Esophagus squamous epithelium (tissue), 5 donors: ENCODE results near the gene GABPB2. TPM values are rescaled to one million over a fixed set of nuclear protein-coding genes. Genes with fewer than 3 reads are reported as not detected.

Experiments
- DNase-seq: peaks from one replicate; lab custom pipeline; 2025; lab: John Stamatoyannopoulos, UW
- H3K27ac ChIP-seq, 4 donors: fragments of 200-600 bp; sonication (generic); one replicate each; pipeline ENCODE4 v1.5.1; 2016 to 2019; ENCODE audit warnings: mild to moderate bottlenecking in 1 of 4
- H3K27me3 ChIP-seq, 4 donors: fragments of 200-600 bp; sonication (generic); 1 replicate in 3 of 4; 2 replicates in 1 of 4; pipeline versions ENCODE4 v1.5.1 to v1.6.0; 2017 to 2021; ENCODE audit warnings: antibody characterized with exemption in 1 of 4
- H3K36me3 ChIP-seq, 3 donors: fragments of 200-600 bp; sonication (generic); one replicate each; pipeline ENCODE4 v1.5.1; 2016 to 2019
- H3K4me1 ChIP-seq, 3 donors: fragments of 200-600 bp; sonication (generic); one replicate each; pipeline ENCODE4 v1.5.1; 2017 to 2019
- H3K4me3 ChIP-seq, 4 donors: fragments of 200-600 bp; sonication (generic); 1 replicate in 3 of 4; 2 replicates in 1 of 4; pipeline ENCODE4 v1.5.1; 2016 to 2019; ENCODE audit warnings: mild to moderate bottlenecking in 2 of 4, moderate library complexity in 1 of 4
- H3K9me3 ChIP-seq, 3 donors: fragments of 200-600 bp; sonication (generic); one replicate each; pipeline ENCODE4 v1.5.1; 2016 to 2019
- POLR2A ChIP-seq, 4 donors: fragments of 450-650 bp; IDR thresholded peaks; one replicate each; pipeline ENCODE4 v1.6.1; 2017; ENCODE audit warnings: antibody characterized with exemption in 4 of 4, mild to moderate bottlenecking in 4 of 4, moderate library complexity in 3 of 4
- WGBS, 2 donors: methylation state at CpG; one replicate each; pipeline ENCODE4 v1.1.5; 2018; 5-methylcytosine and 5-hydroxymethylcytosine counted together
- intact Hi-C: fragments of 100-400 bp; cut with DNase I; formaldehyde crosslinking; loops from one replicate; pipeline ENCODE4 v1.15.0; 2022
- total RNA-seq, 4 donors: library from RNA; depleted of rRNA; stranded (reverse); fragments of >200 nt; gene quantifications; one replicate each; pipeline ENCODE4 v1.1.0, GENCODE V29; 2016
- TF ChIP-seq, protein P1 (sequence below), 6 experiments: fragments of 450-650 bp in 4 of 6; fragments of 200-600 bp in 2 of 6; sonication (generic) in 2 of 6; IDR thresholded peaks; one replicate each; pipeline ENCODE4 v1.5.1; 2016 to 2019; ENCODE audit warnings: antibody characterized with exemption in 6 of 6, mild to moderate bottlenecking in 4 of 6, moderate library complexity in 4 of 6
- donor health status: DM: yes; HTN: yes; CAD: no.

Gene GABPB2
- total RNA-seq, 4 donors from 2014 or later = 7.1 to 15.8 (median 11.0) TPM

DNA sequence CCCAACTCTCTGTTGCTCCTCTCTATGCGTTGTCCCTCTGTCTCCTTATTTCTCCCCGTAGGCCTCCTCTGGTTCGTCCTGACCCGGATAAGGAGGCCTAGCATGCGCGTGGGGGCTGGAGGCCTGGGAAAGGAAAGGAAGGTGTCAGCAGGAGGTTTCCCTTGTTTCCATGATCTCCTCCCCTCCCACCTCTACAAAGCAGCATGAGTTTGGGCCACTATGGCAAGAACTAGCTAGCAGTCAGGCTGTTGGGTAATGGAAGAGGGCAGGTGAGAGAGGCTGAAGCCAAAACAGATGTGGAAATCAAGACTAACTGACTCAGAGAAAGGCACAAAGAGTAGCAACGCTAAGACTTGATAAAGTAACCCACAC lies 76.6 kb downstream of the GABPB2 start:
- WGBS, 2 donors = 15 to 22% methylated on average over 4 to 7 of the region's 7 CpGs
- Histone ChIP-seq H3K27ac (peak overlapping the region; percentile 74 to 89 (median 88)), H3K9me3 (no peaks in the 10 kb centered on the region), H3K4me1 (peaks cover 16 to 48% (median 21%) of the 10 kb centered on the region in 3 donors), H3K36me3 (no peaks in the 10 kb centered on the region), H3K27me3 (peaks cover 0 to 7% (median 0%) of the 10 kb centered on the region in 4 donors), H3K4me3 (peak overlapping the region; percentile 58 to 88 (median 87))
- intact Hi-C loops = no loop called here
- no peak for TF ChIP-seq POLR2A (IDR thresholded peaks at IDR 0.05)
- TF ChIP-seq, protein P1, sequence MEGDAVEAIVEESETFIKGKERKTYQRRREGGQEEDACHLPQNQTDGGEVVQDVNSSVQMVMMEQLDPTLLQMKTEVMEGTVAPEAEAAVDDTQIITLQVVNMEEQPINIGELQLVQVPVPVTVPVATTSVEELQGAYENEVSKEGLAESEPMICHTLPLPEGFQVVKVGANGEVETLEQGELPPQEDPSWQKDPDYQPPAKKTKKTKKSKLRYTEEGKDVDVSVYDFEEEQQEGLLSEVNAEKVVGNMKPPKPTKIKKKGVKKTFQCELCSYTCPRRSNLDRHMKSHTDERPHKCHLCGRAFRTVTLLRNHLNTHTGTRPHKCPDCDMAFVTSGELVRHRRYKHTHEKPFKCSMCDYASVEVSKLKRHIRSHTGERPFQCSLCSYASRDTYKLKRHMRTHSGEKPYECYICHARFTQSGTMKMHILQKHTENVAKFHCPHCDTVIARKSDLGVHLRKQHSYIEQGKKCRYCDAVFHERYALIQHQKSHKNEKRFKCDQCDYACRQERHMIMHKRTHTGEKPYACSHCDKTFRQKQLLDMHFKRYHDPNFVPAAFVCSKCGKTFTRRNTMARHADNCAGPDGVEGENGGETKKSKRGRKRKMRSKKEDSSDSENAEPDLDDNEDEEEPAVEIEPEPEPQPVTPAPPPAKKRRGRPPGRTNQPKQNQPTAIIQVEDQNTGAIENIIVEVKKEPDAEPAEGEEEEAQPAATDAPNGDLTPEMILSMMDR (IDR thresholded peaks at IDR 0.05) = no peak
- no peak for DNase-seq

DNA sequence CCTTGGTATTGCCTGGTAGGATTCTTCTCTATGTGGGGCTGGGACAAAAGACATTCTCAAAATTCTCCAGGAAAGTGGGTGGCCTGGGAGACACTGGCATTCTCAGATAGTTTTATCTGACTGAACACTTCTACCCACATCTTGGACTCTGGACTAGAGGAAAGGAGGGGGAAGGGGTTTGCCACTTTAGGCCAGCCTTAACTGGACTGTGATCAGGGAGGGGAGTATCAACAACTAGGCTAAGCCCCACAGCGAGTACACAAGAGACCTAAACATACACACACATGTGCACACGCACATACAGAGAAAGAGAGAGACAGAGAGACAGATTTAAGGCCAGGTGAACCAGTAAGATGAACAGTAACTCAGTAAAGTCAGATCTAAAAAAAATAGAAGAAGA lies 77.1 kb downstream of the GABPB2 start:
- TF ChIP-seq POLR2A (IDR thresholded peaks at IDR 0.05) = no peak
- TF ChIP-seq, protein P1 (IDR thresholded peaks at IDR 0.05) = no peak
- intact Hi-C loops = no loop called here
- peaks cover 16 to 47% (median 21%) of the 10 kb centered on the region in 3 donors for H3K4me1 ChIP-seq
- H3K27ac ChIP-seq = peak overlapping the region in 3 of 4 donors; percentile 87 to 89 (median 88)
- no peak overlapping the region for H3K4me3 ChIP-seq
- peaks cover 0 to 7% (median 0%) of the 10 kb centered on the region in 4 donors for H3K27me3 ChIP-seq
- WGBS, 2 donors = 100% methylated on average over 2 of the region's 2 CpGs
- DNase-seq = no peak
- no peaks in the 10 kb centered on the region for H3K9me3 ChIP-seq
- H3K36me3 ChIP-seq = no peaks in the 10 kb centered on the region

DNA sequence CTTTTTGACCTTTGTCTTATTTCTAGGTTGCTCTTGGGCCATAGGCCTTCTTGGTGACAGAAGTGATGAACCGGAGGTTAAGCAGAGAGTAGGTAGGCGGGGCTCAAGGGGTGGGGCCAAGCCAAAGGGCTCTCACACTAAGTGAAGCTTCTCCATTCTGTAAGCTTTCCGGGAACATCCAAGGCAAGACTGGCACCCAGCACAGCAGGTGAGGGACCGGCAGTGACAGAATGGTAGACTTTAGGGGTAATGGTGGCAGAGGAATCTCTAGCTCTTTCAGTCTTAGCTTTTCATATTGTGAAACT lies 85.9 kb downstream of the GABPB2 start, which contains the start of gene TNFAIP8L2:
Gene TNFAIP8L2, plus strand, starts transcription at position 135 of the 305 bp plus-strand sequence. CDS start 2,049 bp downstream, outside the sequence.
- Histone ChIP-seq H3K4me1 (peaks cover 0 to 39% (median 0%) of the 10 kb centered on the region in 3 donors), H3K36me3 (peaks cover 0 to 50% (median 17%) of the 10 kb centered on the region in 3 donors), H3K27me3 (no peaks in the 10 kb centered on the region), H3K9me3 (no peaks in the 10 kb centered on the region), H3K4me3 (peak within 1 kb of the TSS; percentile 1 to 51 (median 37)), H3K27ac (peak within 1 kb of the TSS; percentile 31 to 57 (median 36))
- WGBS, 2 donors = 32 to 38% methylated on average over 2 to 4 of the region's 4 CpGs
- intact Hi-C loops = loop anchor here (5.0 kb wide), 1 partner anchor 54 kb away; no protein-coding TSS in a partner anchor
- DNase-seq = no peak
- TF ChIP-seq, protein P1 (IDR thresholded peaks at IDR 0.05) = no peak
- no peak for TF ChIP-seq POLR2A (IDR thresholded peaks at IDR 0.05)

DNA sequence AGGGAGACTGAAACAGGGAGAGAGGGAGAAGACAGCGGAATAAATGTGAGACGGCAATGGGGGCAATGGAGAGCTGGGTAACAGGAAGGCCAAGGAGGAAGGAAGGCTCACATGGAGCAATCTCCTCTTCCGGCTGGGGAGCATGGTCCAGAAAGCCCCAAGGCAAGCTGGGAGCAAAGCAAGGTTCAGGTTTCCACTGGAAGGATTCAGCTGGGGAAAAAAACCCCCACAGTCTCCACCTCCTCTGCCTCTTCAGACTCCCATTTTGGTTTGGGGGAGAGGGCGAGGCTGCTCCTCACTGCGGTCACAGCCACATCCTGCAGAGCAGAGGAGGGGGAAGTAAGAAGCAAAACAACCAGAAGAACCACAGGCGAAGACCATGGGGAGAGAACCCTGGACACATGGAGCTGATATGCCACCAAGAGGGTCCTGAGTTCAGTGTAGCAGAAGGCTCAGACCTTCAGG lies 86.5 kb downstream of the GABPB2 start:
- intact Hi-C loops = loop anchor here (5.0 kb wide), 1 partner anchor 55 kb away; no protein-coding TSS in a partner anchor
- peak overlapping the region; percentile 1 to 51 (median 37) for H3K4me3 ChIP-seq
- no peak for TF ChIP-seq POLR2A (IDR thresholded peaks at IDR 0.05)
- TF ChIP-seq, protein P1 (IDR thresholded peaks at IDR 0.05) = no peak
- H3K36me3 ChIP-seq = peaks cover 0 to 56% (median 17%) of the 10 kb centered on the region in 3 donors
- DNase-seq = no peak
- H3K4me1 ChIP-seq = peaks cover 0 to 39% (median 0%) of the 10 kb centered on the region in 3 donors
- no peaks in the 10 kb centered on the region for H3K9me3 ChIP-seq
- WGBS, 2 donors = 57 to 70% methylated on average over 4 to 6 of the region's 6 CpGs
- no peaks in the 10 kb centered on the region for H3K27me3 ChIP-seq
- H3K27ac ChIP-seq = peak overlapping the region in 3 of 4 donors; percentile 31 to 57 (median 32)

DNA sequence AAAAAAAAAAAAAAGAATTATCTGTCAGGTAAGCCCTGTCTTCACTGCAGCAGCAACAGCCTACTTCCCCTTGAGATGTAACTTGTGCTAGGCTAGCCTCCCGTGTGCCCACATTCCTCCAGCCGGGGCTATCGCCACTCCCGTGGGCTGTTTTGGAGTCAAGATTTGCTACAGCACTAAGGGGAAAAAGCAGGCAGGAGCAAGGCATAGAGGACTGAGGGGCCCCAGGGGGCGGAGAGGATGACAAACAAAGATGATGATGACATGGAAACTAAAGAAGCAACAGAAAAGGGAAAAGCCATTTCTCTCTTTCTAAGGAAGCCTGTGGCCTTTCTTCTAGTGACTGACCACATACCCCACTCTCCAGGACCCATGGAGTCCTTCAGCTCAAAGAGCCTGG lies 87.8 kb downstream of the GABPB2 start:
- intact Hi-C loops = loop anchor here (5.0 kb wide), 1 partner anchor 56 kb away; no protein-coding TSS in a partner anchor
- no peak for DNase-seq
- Histone ChIP-seq H3K4me1 (peaks cover 0 to 42% (median 0%) of the 10 kb centered on the region in 3 donors), H3K9me3 (no peaks in the 10 kb centered on the region), H3K27me3 (no peaks in the 10 kb centered on the region), H3K4me3 (peak overlapping the region in 2 of 4 donors; percentile 12 to 42), H3K36me3 (peaks cover 0 to 59% (median 17%) of the 10 kb centered on the region in 3 donors), H3K27ac (no peak overlapping the region)
- no peak for TF ChIP-seq POLR2A (IDR thresholded peaks at IDR 0.05)
- TF ChIP-seq, protein P1 (IDR thresholded peaks at IDR 0.05) = no peak
- 74 to 94% methylated on average over 5 of the region's 5 CpGs for WGBS, 2 donors
